GM23338 (cell line): Measurements from ENCODE around the gene PPP1R3G. TPM values are rescaled to one million over a fixed set of nuclear protein-coding genes. Genes with fewer than 3 reads are reported as not detected.
"Not testable (repeated sequence)": the region's sequence is repeated elsewhere in the genome, so short reads cannot be mapped to it uniquely, and the experiment has no call there.

Experiments used
- ATAC-seq: fragments of 200-7000 bp; cut with Tn5 transposase; 3 replicates; pipeline ENCODE4 v1.9.1; 2020
- DNase-seq: peaks from one replicate; pipeline ENCODE4 v3.0.0-alpha.2; 2015; ENCODE audit warnings: low spot score
- H2AFZ ChIP-seq: fragments of 200-600 bp; sonication (generic); 2 replicates; pipeline ENCODE4 v1.8.0; 2016; ENCODE audit warnings: antibody characterized with exemption, mild to moderate bottlenecking, moderate library complexity
- H3F3A ChIP-seq: fragments of 200-600 bp; sonication (generic); replicated peaks from 2 replicates; pipeline ENCODE4 v1.8.0; 2017; ENCODE audit warnings: antibody characterized with exemption, mixed run types, low read depth
- H3K27ac ChIP-seq: fragments of 200-600 bp; sonication (generic); 2 replicates; pipeline ENCODE4 v1.6.1; 2016; ENCODE audit warnings: low read depth
- H3K27me3 ChIP-seq: fragments of 200-600 bp; sonication (generic); 2 replicates; pipeline ENCODE4 v1.8.0; 2016; ENCODE audit warnings: mild to moderate bottlenecking, mixed run types, moderate library complexity; ENCODE audit not compliant: insufficient read depth
- H3K36me3 ChIP-seq: fragments of 200-600 bp; sonication (generic); 2 replicates; pipeline ENCODE4 v1.8.0; 2016; ENCODE audit warnings: mild to moderate bottlenecking; ENCODE audit not compliant: insufficient read depth
- H3K4me1 ChIP-seq: fragments of 200-600 bp; sonication (generic); 2 replicates; pipeline ENCODE4 v1.8.0; 2016; ENCODE audit warnings: mild to moderate bottlenecking, moderate library complexity; ENCODE audit not compliant: insufficient read depth
- H3K4me2 ChIP-seq: fragments of 200-600 bp; sonication (generic); 2 replicates; pipeline ENCODE4 v1.7.1; 2017; ENCODE audit warnings: mixed run types
- H3K4me3 ChIP-seq: fragments of 200-600 bp; sonication (generic); 2 replicates; pipeline ENCODE4 v1.6.1; 2016; ENCODE audit warnings: mixed run types
- H3K79me2 ChIP-seq: fragments of 200-600 bp; sonication (generic); replicated peaks from 2 replicates; pipeline ENCODE4 v1.8.0; 2017; ENCODE audit warnings: mild to moderate bottlenecking; ENCODE audit not compliant: insufficient read depth
- H3K9me2 ChIP-seq: fragments of 200-600 bp; sonication (generic); 2 replicates; pipeline ENCODE4 v1.8.0; 2017; ENCODE audit not compliant: insufficient read depth
- H4K20me1 ChIP-seq: fragments of 200-600 bp; sonication (generic); replicated peaks from 2 replicates; pipeline ENCODE4 v1.8.0; 2017; ENCODE audit warnings: mild to moderate bottlenecking; ENCODE audit not compliant: insufficient read depth
- H3K27ac Mint-ChIP-seq: 2 replicates; pipeline ENCODE4 v1.8.0; 2020; ENCODE audit warnings: inconsistent platforms, mild to moderate bottlenecking, moderate library complexity, mixed read lengths
- H3K27me3 Mint-ChIP-seq: 3 replicates; pipeline ENCODE4 v1.8.0; 2022; ENCODE audit warnings: low read depth, mild to moderate bottlenecking, moderate library complexity, mixed read lengths, inconsistent platforms; ENCODE audit not compliant: insufficient read depth, poor library complexity
- H3K36me3 Mint-ChIP-seq: 3 replicates; pipeline ENCODE4 v1.8.0; 2021; ENCODE audit warnings: low read depth, mild to moderate bottlenecking, inconsistent platforms, moderate library complexity, mixed read lengths
- H3K4me1 Mint-ChIP-seq: 3 replicates; pipeline ENCODE4 v1.8.0; 2020; ENCODE audit warnings: mild to moderate bottlenecking, inconsistent platforms, mixed read lengths
- H3K4me3 Mint-ChIP-seq: 3 replicates; pipeline ENCODE4 v1.8.0; 2021; ENCODE audit warnings: moderate library complexity, mild to moderate bottlenecking, inconsistent platforms, mixed read lengths
- H3K9me3 Mint-ChIP-seq: 3 replicates; pipeline ENCODE4 v1.8.0; 2020; ENCODE audit warnings: moderate library complexity, mild to moderate bottlenecking, inconsistent platforms, mixed read lengths
- CREB1 ChIP-seq: fragments of 250-450 bp; sonication (Bioruptor Pico); IDR thresholded peaks from 2 replicates; pipeline ENCODE4 v1.5.0; 2020; ENCODE audit warnings: low read depth, mild to moderate bottlenecking, moderate library complexity
- CTCF ChIP-seq, 2 experiments: fragments of 200-600 bp in 1 of 2; sonication (generic) in 1 of 2; conservative IDR thresholded peaks; 2 replicates each; pipeline versions ENCODE4 v1.5.1 to v1.6.1; 2016 to 2017; ENCODE audit warnings: antibody characterized with exemption in 2 of 2, low read depth in 2 of 2, mild to moderate bottlenecking in 2 of 2, moderate library complexity in 1 of 2
- EZH2phosphoT487 ChIP-seq: fragments of 200-600 bp; sonication (generic); IDR thresholded peaks from one replicate; pipeline ENCODE4 v1.8.1; 2018; ENCODE audit warnings: antibody characterized with exemption; ENCODE audit not compliant: unreplicated experiment
- JUNB ChIP-seq: IDR thresholded peaks from one replicate; pipeline ENCODE4 v1.6.1; 2016; ENCODE audit warnings: antibody characterized with exemption; ENCODE audit not compliant: unreplicated experiment
- NANOG ChIP-seq: IDR thresholded peaks from 2 replicates; pipeline ENCODE4 v1.6.1; 2016; ENCODE audit warnings: antibody characterized with exemption, borderline replicate concordance
- POLR2AphosphoS5 ChIP-seq: IDR thresholded peaks from 2 replicates; pipeline ENCODE4 v1.6.1; 2016; ENCODE audit warnings: antibody characterized with exemption, low read depth
- REST ChIP-seq: IDR thresholded peaks from one replicate; pipeline ENCODE4 v1.6.1; 2018; ENCODE audit warnings: antibody characterized with exemption; ENCODE audit not compliant: unreplicated experiment
- STAT1 ChIP-seq: IDR thresholded peaks from one replicate; pipeline ENCODE4 v1.6.1; 2016; ENCODE audit warnings: antibody characterized with exemption; ENCODE audit not compliant: unreplicated experiment
- ZNF114 ChIP-seq: fragments of 250-450 bp; sonication (Bioruptor Pico); IDR thresholded peaks from 2 replicates; pipeline ENCODE4 v1.5.0; 2020; ENCODE audit warnings: mild to moderate bottlenecking, moderate library complexity
- polyA plus RNA-seq: library from polyadenylated mRNA; unstranded; fragments of >200 nt; fragmentation: Nextera tagmentation; extraction: Ambion mirVana; gene quantifications from 2 replicates; pipeline ENCODE4 v1.2.1, GENCODE V29; 2016
- total RNA-seq: library from RNA; depleted of rRNA; stranded (reverse); fragments of >200 nt; shearing (Covaris generic); gene quantifications from 2 replicates; pipeline ENCODE4 v1.2.3, GENCODE V29; 2014
- TF ChIP-seq, protein P1 (sequence below): IDR thresholded peaks from 2 replicates; pipeline ENCODE4 v1.6.1; 2016; ENCODE audit warnings: antibody characterized with exemption

PPP1R3G gene
- total and polyA plus RNA-seq, 2 experiments from 2014 or later: 0.13 to 0.24 TPM

GRCh38 chr6:5060439-5060838 lies 24.7 kb upstream of the PPP1R3G start:
- H3K79me2 ChIP-seq, H2AFZ ChIP-seq, H3K4me1 ChIP-seq, H3K9me2 ChIP-seq, DNase-seq, H3K4me3 Mint-ChIP-seq, ATAC-seq, H3K36me3 Mint-ChIP-seq, H3F3A ChIP-seq, H3K27ac ChIP-seq, H3K27me3 Mint-ChIP-seq, H3K4me1 Mint-ChIP-seq, H3K4me2 ChIP-seq, H3K9me3 Mint-ChIP-seq, H3K27ac Mint-ChIP-seq, H3K36me3 ChIP-seq, H4K20me1 ChIP-seq, H3K4me3 ChIP-seq, H3K27me3 ChIP-seq: not testable (repeated sequence)

- no peaks in the 10 kb centered on the region for H3K9me3 Mint-ChIP-seq
- no peak overlapping the region for H3K4me3 Mint-ChIP-seq
- peaks cover 2% of the 10 kb centered on the region for H3K27me3 Mint-ChIP-seq
Measured at GRCh38 chr6:5061152-5061551, 24.0 kb upstream of the PPP1R3G start.

More at GRCh38 chr6:5061152-5061551, 24.0 kb upstream of the PPP1R3G start:
- Histone ChIP-seq H3K36me3 (no peaks in the 10 kb centered on the region), H3K4me2 (no peak overlapping the region), H3K4me3 (no peak overlapping the region), H3K27me3 (no peaks in the 10 kb centered on the region), H3K4me1 (no peaks in the 10 kb centered on the region), H2AFZ (no peak overlapping the region), H3F3A (no peaks in the 10 kb centered on the region), H3K9me2 (no peaks in the 10 kb centered on the region), H3K27ac (no peak overlapping the region), H4K20me1 (no peaks in the 10 kb centered on the region), H3K79me2 (no peaks in the 10 kb centered on the region)
- ATAC-seq (no peak), DNase-seq (no peak)
- Mint-ChIP-seq H3K36me3 (no peaks in the 10 kb centered on the region), H3K27ac (no peak overlapping the region), H3K4me1 (no peaks in the 10 kb centered on the region)
- TF ChIP-seq NANOG (no peak), EZH2phosphoT487 (no peak), ZNF114 (no peak), CREB1 (CRISPR knock-in tag) (no peak), POLR2AphosphoS5 (no peak), CTCF (conservative IDR thresholded peaks at IDR 0.05; ENCODE audit: low read depth in 2 of 2) (no peak), JUNB (no peak), STAT1 (no peak), REST (no peak)
- TF ChIP-seq, protein P1, sequence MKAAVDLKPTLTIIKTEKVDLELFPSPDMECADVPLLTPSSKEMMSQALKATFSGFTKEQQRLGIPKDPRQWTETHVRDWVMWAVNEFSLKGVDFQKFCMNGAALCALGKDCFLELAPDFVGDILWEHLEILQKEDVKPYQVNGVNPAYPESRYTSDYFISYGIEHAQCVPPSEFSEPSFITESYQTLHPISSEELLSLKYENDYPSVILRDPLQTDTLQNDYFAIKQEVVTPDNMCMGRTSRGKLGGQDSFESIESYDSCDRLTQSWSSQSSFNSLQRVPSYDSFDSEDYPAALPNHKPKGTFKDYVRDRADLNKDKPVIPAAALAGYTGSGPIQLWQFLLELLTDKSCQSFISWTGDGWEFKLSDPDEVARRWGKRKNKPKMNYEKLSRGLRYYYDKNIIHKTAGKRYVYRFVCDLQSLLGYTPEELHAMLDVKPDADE: no peak
